SK-N-SH (cell line): Measurements from ENCODE around the gene KRTAP10-1. TPM values are rescaled to one million over a fixed set of nuclear protein-coding genes. Genes with fewer than 3 reads are reported as not detected.

ENCODE experiments used
- CTCF ChIA-PET: fragments of 300-600, 350-600 bp; formaldehyde crosslinking; extraction: SDS; loops from one replicate; lab custom pipeline; 2021; lab: Yijun Ruan, JAX
- POLR2A ChIA-PET: fragments of 350-600 bp; sonication (Branson Sonifier 250); formaldehyde crosslinking; extraction: SDS; loops from one replicate; lab custom pipeline; 2020; ENCODE audit warnings: antibody characterized with exemption, inconsistent platforms; lab: Yijun Ruan, JAX
- DNase-seq: peaks from one replicate; pipeline ENCODE4 v3.0.0; 2012
- H2AFZ ChIP-seq: fragments of 200-600 bp; sonication (generic); 2 replicates; pipeline ENCODE4 v1.8.1; 2016; ENCODE audit warnings: antibody characterized with exemption, mild to moderate bottlenecking, low read depth
- H3F3A ChIP-seq: fragments of 200-600 bp; sonication (generic); replicated peaks from 2 replicates; pipeline ENCODE3; 2016; ENCODE audit warnings: antibody characterized with exemption, mild to moderate bottlenecking; ENCODE audit not compliant: insufficient read depth
- H3K27ac ChIP-seq, 2 experiments: fragments of 200-500 bp in 1 of 2; fragments of 200-600 bp in 1 of 2; sonication (Bioruptor generic) in 1 of 2; sonication (generic), shearing (Covaris generic) in 1 of 2; 2 replicates each; pipeline versions ENCODE4 v1.5.1 to v1.6.1; 2014 to 2016; ENCODE audit warnings: low read depth in 2 of 2, inconsistent platforms in 1 of 2, low read length in 1 of 2, mild to moderate bottlenecking in 1 of 2, mixed read lengths in 1 of 2
- H3K27me3 ChIP-seq: fragments of 200-600 bp; sonication (generic), shearing (Covaris generic); 2 replicates; pipeline ENCODE4 v1.6.1; 2016; ENCODE audit warnings: mixed run types; ENCODE audit not compliant: insufficient read depth
- H3K36me3 ChIP-seq, 2 experiments: fragments of 200-500 bp in 1 of 2; fragments of 200-600 bp in 1 of 2; sonication (Bioruptor generic) in 1 of 2; sonication (generic) in 1 of 2; replicated peaks in 1 of 2; 2 replicates each; pipeline versions ENCODE3 to v1.5.1; 2014 to 2016; ENCODE audit warnings: low read length in 1 of 2, mild to moderate bottlenecking in 1 of 2; ENCODE audit not compliant: insufficient read depth in 2 of 2, control insufficient read depth in 1 of 2
- H3K4me1 ChIP-seq, 2 experiments: fragments of 200-500 bp in 1 of 2; fragments of 200-600 bp in 1 of 2; sonication (Bioruptor generic) in 1 of 2; sonication (generic), shearing (Covaris generic) in 1 of 2; 2 replicates each; pipeline versions ENCODE4 v1.5.1 to v1.6.1; 2014 to 2016; ENCODE audit warnings: low read depth in 1 of 2, low read length in 1 of 2, mixed run types in 1 of 2; ENCODE audit not compliant: insufficient read depth in 2 of 2, control insufficient read depth in 1 of 2
- H3K4me2 ChIP-seq: fragments of 200-600 bp; sonication (generic), shearing (Covaris generic); 2 replicates; pipeline ENCODE4 v1.6.1; 2017; ENCODE audit warnings: mixed run types
- H3K4me3 ChIP-seq, 2 experiments: fragments of 200-500 bp in 1 of 2; fragments of 200-600 bp in 1 of 2; sonication (Bioruptor generic) in 1 of 2; sonication (generic), shearing (Covaris generic) in 1 of 2; 2 replicates each; pipeline versions ENCODE4 v1.5.1 to v1.8.1; 2014 to 2016; ENCODE audit warnings: low read depth in 2 of 2, inconsistent platforms in 1 of 2, low read length in 1 of 2, mild to moderate bottlenecking in 1 of 2, mixed read lengths in 1 of 2, moderate library complexity in 1 of 2
- H3K79me2 ChIP-seq: fragments of 200-600 bp; sonication (generic); 2 replicates; pipeline ENCODE4 v1.8.1; 2017; ENCODE audit warnings: mild to moderate bottlenecking; ENCODE audit not compliant: insufficient read depth
- H3K9ac ChIP-seq: fragments of 200-600 bp; sonication (generic); 2 replicates; pipeline ENCODE4 v1.6.1; 2017; ENCODE audit warnings: mixed run types
- H3K9me2 ChIP-seq: fragments of 200-600 bp; sonication (generic); 2 replicates; pipeline ENCODE4 v1.6.1; 2017; ENCODE audit warnings: mixed run types
- H3K9me3 ChIP-seq: fragments of 200-600 bp; sonication (generic); 2 replicates; pipeline ENCODE4 v1.6.1; 2017; ENCODE audit warnings: mixed run types, mild to moderate bottlenecking, moderate library complexity
- H4K20me1 ChIP-seq: fragments of 200-600 bp; sonication (generic); 2 replicates; pipeline ENCODE4 v1.6.1; 2017; ENCODE audit warnings: mild to moderate bottlenecking, mixed run types; ENCODE audit not compliant: insufficient read depth
- FOXJ3 ChIP-seq: sonication (generic); formaldehyde crosslinking; IDR thresholded peaks from 2 replicates; pipeline ENCODE4 v1.5.1; 2020; ENCODE audit warnings: mild to moderate bottlenecking, missing genetic modification reagents
- FOXM1 ChIP-seq: IDR thresholded peaks from 2 replicates; pipeline ENCODE4 v1.4.0; 2012; ENCODE audit warnings: low read depth, mild to moderate bottlenecking
- GABPA ChIP-seq: IDR thresholded peaks from 2 replicates; pipeline ENCODE4 v1.4.0; 2012; ENCODE audit warnings: low read depth, mild to moderate bottlenecking
- MAX ChIP-seq: IDR thresholded peaks from 2 replicates; pipeline ENCODE4 v1.4.0; 2012; ENCODE audit warnings: low read depth
- MEF2A ChIP-seq: IDR thresholded peaks from 2 replicates; pipeline ENCODE4 v1.4.0; 2012; ENCODE audit warnings: low read depth, borderline replicate concordance
- POLR2AphosphoS5 ChIP-seq: IDR thresholded peaks from 2 replicates; pipeline ENCODE4 v1.6.1; 2012; ENCODE audit warnings: low read depth, low read length
- RAD21 ChIP-seq: IDR thresholded peaks from 2 replicates; pipeline ENCODE4 v1.6.1; 2012; ENCODE audit warnings: mild to moderate bottlenecking, low read length
- RCOR1 ChIP-seq: fragments of 150-350 bp; IDR thresholded peaks from 2 replicates; pipeline ENCODE4 v1.6.1; 2017; ENCODE audit warnings: antibody characterized with exemption, low read length
- TCF12 ChIP-seq: IDR thresholded peaks from 2 replicates; pipeline ENCODE4 v1.4.0; 2012
- TEAD4 ChIP-seq: IDR thresholded peaks from 2 replicates; pipeline ENCODE4 v1.4.0; 2012; ENCODE audit warnings: mild to moderate bottlenecking, borderline replicate concordance; ENCODE audit not compliant: insufficient read depth
- YY1 ChIP-seq: IDR thresholded peaks from 2 replicates; pipeline ENCODE4 v1.4.0; 2012; ENCODE audit warnings: low read depth, mild to moderate bottlenecking
- ZBTB33 ChIP-seq: IDR thresholded peaks from 2 replicates; pipeline ENCODE4 v1.4.0; 2012; ENCODE audit warnings: low read depth, borderline replicate concordance
- WGBS: methylation state at CpG from one replicate; pipeline ENCODE4 v1.1.6; 2017; ENCODE audit warnings: low lambda C conversion rate; 5-methylcytosine and 5-hydroxymethylcytosine counted together
- polyA plus RNA-seq, 3 experiments: library from polyadenylated mRNA; depleted of rRNA; stranded (reverse); fragments of >200 nt; gene quantifications; 2 replicates each; pipeline ENCODE4 v1.2.3, GENCODE V29; 2012

Gene KRTAP10-1
- polyA plus RNA-seq, 1 of the 3 experiments (the other 2 are of a cell fraction): not detected

DNA sequence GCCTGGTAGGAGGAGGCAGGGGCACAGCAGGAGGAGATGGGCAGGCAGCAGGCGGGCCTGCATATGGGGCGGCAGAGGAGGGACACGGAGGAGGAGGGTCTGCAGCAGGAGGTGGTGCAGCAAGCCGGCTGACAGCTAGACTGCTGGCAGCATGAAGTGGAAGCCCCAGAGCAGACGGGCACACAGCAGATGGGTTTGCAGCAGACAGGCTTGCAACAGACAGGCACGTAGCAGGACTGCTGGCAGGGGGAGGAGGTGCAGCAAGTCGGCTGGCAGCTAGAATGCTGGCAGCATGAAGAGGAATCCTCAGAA, 39.8 kb upstream of the KRTAP10-1 start:
- POLR2A ChIA-PET: no interaction called here

DNA sequence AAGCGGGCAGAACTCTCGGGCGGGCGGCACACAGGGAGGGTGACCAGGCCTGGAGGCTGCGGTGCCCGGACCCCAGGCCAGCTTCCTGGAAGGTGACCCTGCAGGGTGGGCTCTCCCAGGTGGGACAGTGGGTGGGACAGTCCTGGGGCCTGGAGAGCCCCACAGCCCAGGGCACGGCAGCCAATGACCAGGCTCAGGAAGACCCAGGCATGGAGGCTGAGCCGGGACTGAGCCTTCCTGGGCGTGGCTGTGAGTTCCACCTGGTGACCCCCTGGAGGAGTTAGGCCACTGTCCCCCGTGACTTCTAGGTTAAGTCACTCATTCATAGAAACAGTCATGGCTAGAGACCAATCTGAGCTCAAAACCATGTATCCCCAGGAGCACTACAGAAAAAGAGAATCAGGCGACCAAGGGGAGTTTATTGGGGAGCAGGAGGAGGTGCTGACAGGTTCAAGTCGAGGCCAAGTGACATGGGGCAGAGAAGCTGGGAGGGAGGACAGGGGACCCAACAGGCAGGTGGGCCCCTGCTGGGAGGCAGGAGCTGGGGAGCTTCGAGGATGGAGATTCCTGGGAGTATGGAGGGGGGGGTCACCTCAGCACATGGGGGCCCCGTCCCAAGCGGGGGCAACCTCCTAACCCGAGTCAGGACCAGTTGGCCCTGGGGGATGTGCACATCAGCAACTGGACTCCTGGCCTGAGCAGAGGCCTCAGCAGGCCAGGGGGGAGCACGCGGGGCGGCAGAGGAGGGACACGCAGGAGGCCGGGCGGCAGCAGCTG, 39.2 kb upstream of the KRTAP10-1 start:
- no peak overlapping the region for H3K9ac ChIP-seq
- H4K20me1 ChIP-seq: no peaks in the 10 kb centered on the region
- no peaks in the 10 kb centered on the region for H3K9me2 ChIP-seq
- TF ChIP-seq GABPA (no peak), YY1 (no peak), ZBTB33 (no peak), MEF2A (no peak), TCF12 (no peak), MAX (no peak), POLR2AphosphoS5 (no peak), FOXM1 (no peak), RCOR1 (no peak), RAD21 (no peak), FOXJ3 (CRISPR knock-in tag) (no peak)
- POLR2A ChIA-PET: no interaction called here
- CTCF ChIA-PET: no interaction called here
- H3K9me3 ChIP-seq: no peaks in the 10 kb centered on the region
- 26% methylated on average over 15 of the region's 22 CpGs for WGBS
- H3K4me3 ChIP-seq: no peak overlapping the region
- no peak overlapping the region for H2AFZ ChIP-seq
- H3K27ac ChIP-seq: no peak overlapping the region
- H3K4me2 ChIP-seq: no peak overlapping the region
- no peaks in the 10 kb centered on the region for H3K79me2 ChIP-seq
- no peaks in the 10 kb centered on the region for H3F3A ChIP-seq
- peaks cover 22% of the 10 kb centered on the region; the same call in 1 of the 2 replicates for H3K27me3 ChIP-seq
- H3K36me3 ChIP-seq: no peaks in the 10 kb centered on the region
- peaks cover 0 to 10% of the 10 kb centered on the region in 2 experiments; a peak in 1 of 4 replicates for H3K4me1 ChIP-seq
- no peak for DNase-seq

More for the DNA sequence above, 39.8 kb upstream of the KRTAP10-1 start:
- Histone ChIP-seq H3K36me3 (no peaks in the 10 kb centered on the region), H3K4me3 (no peak overlapping the region), H3F3A (no peaks in the 10 kb centered on the region), H3K27me3 (peaks cover 17% of the 10 kb centered on the region; the same call in 1 of the 2 replicates), H4K20me1 (no peaks in the 10 kb centered on the region), H3K4me2 (no peak overlapping the region), H3K27ac (no peak overlapping the region), H3K9me2 (no peaks in the 10 kb centered on the region), H2AFZ (no peak overlapping the region), H3K9me3 (no peaks in the 10 kb centered on the region), H3K79me2 (no peaks in the 10 kb centered on the region), H3K4me1 (peaks cover 0 to 10% of the 10 kb centered on the region in 2 experiments; a peak in 1 of 4 replicates), H3K9ac (no peak overlapping the region)
- DNase-seq: no peak
- TF ChIP-seq TEAD4: no peak
- CTCF ChIA-PET: interaction anchor here (1.1 kb wide), 2 partner anchors 17 to 213 kb away, joined by 3 to 5 read pairs; no protein-coding TSS in a partner anchor
- 8% methylated on average over 7 of the region's 7 CpGs for WGBS
